Omental fat pad (tissue), 4 donors: ENCODE measurements around the gene ABCD3. TPM values are rescaled to one million over a fixed set of nuclear protein-coding genes. Genes with fewer than 3 reads are reported as not detected.

Source experiments
- ATAC-seq: fragments of 150-250 bp; one replicate; pipeline ENCODE4 v1.9.1; 2016; ENCODE audit warnings: mild to moderate bottlenecking, moderate library complexity; ENCODE audit not compliant: low FRiP score
- DNase-seq: peaks from one replicate; pipeline ENCODE4 v3.0.0-alpha.2; 2019; ENCODE audit warnings: low spot score
- CTCF ChIP-seq, 3 donors: fragments of 450-650 bp; IDR thresholded peaks; one replicate each; pipeline ENCODE4 v1.5.1; 2016 to 2017; ENCODE audit warnings: antibody characterized with exemption in 3 of 3, mild to moderate bottlenecking in 3 of 3, moderate library complexity in 2 of 3
- total RNA-seq, 4 donors: library from RNA; depleted of rRNA; stranded (reverse); fragments of >200 nt; gene quantifications; one replicate each; pipeline ENCODE4 v1.1.0, GENCODE V29; 2016

Gene ABCD3
- total RNA-seq, 4 donors from 2014 or later, result 18.5 to 43.5 (median 23.4) TPM

- no peak for TF ChIP-seq CTCF (IDR thresholded peaks at IDR 0.05)
- DNase-seq (no peak), ATAC-seq (no peak)
These were observed 38.5 kb downstream of the ABCD3 start for GRCh38 chr1:94456736-94457135.

GRCh38 chr1:94462606-94463005 lies 44.4 kb downstream of the ABCD3 start:
- ATAC-seq (no peak), DNase-seq (no peak)
- no peak for TF ChIP-seq CTCF (IDR thresholded peaks at IDR 0.05)

- no peak for ATAC-seq
- no peak for TF ChIP-seq CTCF (IDR thresholded peaks at IDR 0.05)
- DNase-seq, result no peak
These were observed 45.0 kb downstream of the ABCD3 start for GRCh38 chr1:94463056-94463764.

GRCh38 chr1:94463765-94464330 lies 45.7 kb downstream of the ABCD3 start:
- TF ChIP-seq CTCF (IDR thresholded peaks at IDR 0.05), result no peak
- DNase-seq, result no peak
- ATAC-seq, result no peak

GRCh38 chr1:94468708-94469107 lies 50.5 kb downstream of the ABCD3 start:
- ATAC-seq (no peak), DNase-seq (no peak)
- no peak for TF ChIP-seq CTCF (IDR thresholded peaks at IDR 0.05)

- ATAC-seq, result no peak
- TF ChIP-seq CTCF (IDR thresholded peaks at IDR 0.05), result no peak
- no peak for DNase-seq
These were observed 53.1 kb downstream of the ABCD3 start for GRCh38 chr1:94471271-94471670.

- ATAC-seq (no peak), DNase-seq (no peak)
- no peak for TF ChIP-seq CTCF (IDR thresholded peaks at IDR 0.05)
These were observed 57.0 kb downstream of the ABCD3 start for GRCh38 chr1:94475232-94475631.
